Esophagus squamous epithelium (tissue), 5 donors: Measurements from ENCODE around the gene LFNG. TPM values are rescaled to one million over a fixed set of nuclear protein-coding genes. Genes with fewer than 3 reads are reported as not detected.

Experiments
- DNase-seq: peaks from one replicate; lab custom pipeline; 2025; lab: John Stamatoyannopoulos, UW
- H3K27ac ChIP-seq, 4 donors: fragments of 200-600 bp; sonication (generic); one replicate each; pipeline ENCODE4 v1.5.1; 2016 to 2019; ENCODE audit warnings: mild to moderate bottlenecking in 1 of 4
- H3K27me3 ChIP-seq, 4 donors: fragments of 200-600 bp; sonication (generic); 1 replicate in 3 of 4; 2 replicates in 1 of 4; pipeline versions ENCODE4 v1.5.1 to v1.6.0; 2017 to 2021; ENCODE audit warnings: antibody characterized with exemption in 1 of 4
- H3K36me3 ChIP-seq, 3 donors: fragments of 200-600 bp; sonication (generic); one replicate each; pipeline ENCODE4 v1.5.1; 2016 to 2019
- H3K4me1 ChIP-seq, 3 donors: fragments of 200-600 bp; sonication (generic); one replicate each; pipeline ENCODE4 v1.5.1; 2017 to 2019
- H3K4me3 ChIP-seq, 4 donors: fragments of 200-600 bp; sonication (generic); 1 replicate in 3 of 4; 2 replicates in 1 of 4; pipeline ENCODE4 v1.5.1; 2016 to 2019; ENCODE audit warnings: mild to moderate bottlenecking in 2 of 4, moderate library complexity in 1 of 4
- H3K9me3 ChIP-seq, 3 donors: fragments of 200-600 bp; sonication (generic); one replicate each; pipeline ENCODE4 v1.5.1; 2016 to 2019
- POLR2A ChIP-seq, 4 donors: fragments of 450-650 bp; IDR thresholded peaks; one replicate each; pipeline ENCODE4 v1.6.1; 2017; ENCODE audit warnings: antibody characterized with exemption in 4 of 4, mild to moderate bottlenecking in 4 of 4, moderate library complexity in 3 of 4
- WGBS, 2 donors: methylation state at CpG; one replicate each; pipeline ENCODE4 v1.1.5; 2018; 5-methylcytosine and 5-hydroxymethylcytosine counted together
- intact Hi-C: fragments of 100-400 bp; cut with DNase I; formaldehyde crosslinking; loops from one replicate; pipeline ENCODE4 v1.15.0; 2022
- total RNA-seq, 4 donors: library from RNA; depleted of rRNA; stranded (reverse); fragments of >200 nt; gene quantifications; one replicate each; pipeline ENCODE4 v1.1.0, GENCODE V29; 2016
- TF ChIP-seq, protein P1 (sequence below), 6 experiments: fragments of 450-650 bp in 4 of 6; fragments of 200-600 bp in 2 of 6; sonication (generic) in 2 of 6; IDR thresholded peaks; one replicate each; pipeline ENCODE4 v1.5.1; 2016 to 2019; ENCODE audit warnings: antibody characterized with exemption in 6 of 6, mild to moderate bottlenecking in 4 of 6, moderate library complexity in 4 of 6
- donor health status: DM: yes; HTN: yes; CAD: no.

Gene LFNG
- total RNA-seq, 4 donors from 2014 or later, result 6.1 to 17.2 (median 11.9) TPM

DNA sequence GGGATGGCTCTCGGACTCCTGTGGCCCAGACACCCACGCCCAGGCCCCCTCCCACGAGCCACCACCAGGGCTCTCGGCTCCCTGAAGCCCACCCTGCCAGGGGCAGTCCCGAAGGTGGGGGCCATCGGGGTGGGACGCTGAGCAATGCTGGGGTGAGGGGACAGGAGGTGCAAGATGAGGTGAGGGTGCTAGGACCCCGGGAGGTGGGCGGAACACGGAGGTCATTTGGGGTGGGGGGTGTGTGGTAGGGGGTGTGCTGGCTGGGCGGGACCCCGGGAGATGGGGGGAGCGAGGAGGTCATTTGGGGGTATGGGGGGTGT is 17.0 kb upstream of the LFNG start:
- H3K36me3 ChIP-seq, result no peaks in the 10 kb centered on the region
- 59 to 81% methylated on average over 3 to 6 of the region's 13 CpGs for WGBS, 2 donors
- peaks cover 0 to 42% (median 1%) of the 10 kb centered on the region in 3 donors for H3K4me1 ChIP-seq
- no peak for TF ChIP-seq POLR2A (IDR thresholded peaks at IDR 0.05)
- TF ChIP-seq, protein P1, sequence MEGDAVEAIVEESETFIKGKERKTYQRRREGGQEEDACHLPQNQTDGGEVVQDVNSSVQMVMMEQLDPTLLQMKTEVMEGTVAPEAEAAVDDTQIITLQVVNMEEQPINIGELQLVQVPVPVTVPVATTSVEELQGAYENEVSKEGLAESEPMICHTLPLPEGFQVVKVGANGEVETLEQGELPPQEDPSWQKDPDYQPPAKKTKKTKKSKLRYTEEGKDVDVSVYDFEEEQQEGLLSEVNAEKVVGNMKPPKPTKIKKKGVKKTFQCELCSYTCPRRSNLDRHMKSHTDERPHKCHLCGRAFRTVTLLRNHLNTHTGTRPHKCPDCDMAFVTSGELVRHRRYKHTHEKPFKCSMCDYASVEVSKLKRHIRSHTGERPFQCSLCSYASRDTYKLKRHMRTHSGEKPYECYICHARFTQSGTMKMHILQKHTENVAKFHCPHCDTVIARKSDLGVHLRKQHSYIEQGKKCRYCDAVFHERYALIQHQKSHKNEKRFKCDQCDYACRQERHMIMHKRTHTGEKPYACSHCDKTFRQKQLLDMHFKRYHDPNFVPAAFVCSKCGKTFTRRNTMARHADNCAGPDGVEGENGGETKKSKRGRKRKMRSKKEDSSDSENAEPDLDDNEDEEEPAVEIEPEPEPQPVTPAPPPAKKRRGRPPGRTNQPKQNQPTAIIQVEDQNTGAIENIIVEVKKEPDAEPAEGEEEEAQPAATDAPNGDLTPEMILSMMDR (IDR thresholded peaks at IDR 0.05), result no peak
- no peak overlapping the region for H3K4me3 ChIP-seq
- intact Hi-C loops, result no loop called here
- no peaks in the 10 kb centered on the region for H3K9me3 ChIP-seq
- H3K27me3 ChIP-seq, result peaks cover 0 to 86% (median 0%) of the 10 kb centered on the region in 4 donors
- no peak for DNase-seq
- H3K27ac ChIP-seq, result no peak overlapping the region

DNA sequence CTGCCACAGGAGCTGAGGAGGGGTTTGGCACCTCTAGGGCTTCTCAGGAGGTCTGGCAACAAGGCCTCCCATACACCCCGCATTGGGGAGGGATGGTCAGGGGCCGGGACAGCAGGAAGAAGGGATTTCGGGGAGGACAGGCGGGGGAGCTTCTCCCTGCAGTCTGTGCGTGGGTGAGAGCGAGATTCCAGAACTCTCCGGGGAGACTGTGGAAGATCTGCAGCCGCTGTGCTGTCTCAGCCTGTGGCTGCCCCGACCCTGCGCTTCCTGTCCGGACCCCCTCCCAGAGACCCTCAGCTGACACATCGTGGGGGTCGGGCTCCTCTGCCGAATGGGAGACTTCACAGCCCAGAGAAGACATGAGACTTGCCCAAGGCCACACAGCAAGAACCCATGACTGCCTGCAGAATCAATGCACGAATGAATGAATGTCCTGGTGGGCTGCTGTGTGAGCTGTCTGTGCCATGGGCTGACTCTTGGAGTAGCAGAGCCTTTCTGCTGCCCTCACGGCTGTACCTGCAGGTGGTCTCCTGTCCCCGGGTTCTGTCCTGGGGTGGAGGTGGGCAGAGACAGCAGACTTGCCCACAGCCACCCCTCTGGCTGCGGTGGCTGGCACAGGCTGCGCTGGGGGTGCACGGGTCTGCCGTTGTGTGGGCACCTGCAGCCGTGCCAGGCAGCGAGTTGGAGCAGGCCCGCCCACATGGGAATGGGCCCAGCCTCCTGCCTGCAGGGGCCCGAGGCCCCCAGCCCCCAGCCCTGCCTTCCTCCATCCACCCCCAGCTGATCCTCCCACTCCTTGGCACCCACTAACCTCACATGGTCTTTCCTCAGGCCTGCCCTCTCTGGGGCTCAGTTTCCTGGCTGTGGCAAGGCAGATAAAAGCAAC is 16.3 kb upstream of the LFNG start:
- intact Hi-C loops, result no loop called here
- no peak overlapping the region for H3K27ac ChIP-seq
- peaks cover 0 to 86% (median 0%) of the 10 kb centered on the region in 4 donors for H3K27me3 ChIP-seq
- peaks cover 5 to 44% (median 7%) of the 10 kb centered on the region in 3 donors for H3K4me1 ChIP-seq
- H3K4me3 ChIP-seq, result no peak overlapping the region
- no peaks in the 10 kb centered on the region for H3K36me3 ChIP-seq
- DNase-seq, result no peak
- 80% methylated on average over 12 of the region's 25 CpGs; no CpG with 5 or more reads in 1 of the 2 donors for WGBS, 2 donors
- TF ChIP-seq, protein P1 (IDR thresholded peaks at IDR 0.05), result no peak
- TF ChIP-seq POLR2A (IDR thresholded peaks at IDR 0.05), result no peak
- no peaks in the 10 kb centered on the region for H3K9me3 ChIP-seq

DNA sequence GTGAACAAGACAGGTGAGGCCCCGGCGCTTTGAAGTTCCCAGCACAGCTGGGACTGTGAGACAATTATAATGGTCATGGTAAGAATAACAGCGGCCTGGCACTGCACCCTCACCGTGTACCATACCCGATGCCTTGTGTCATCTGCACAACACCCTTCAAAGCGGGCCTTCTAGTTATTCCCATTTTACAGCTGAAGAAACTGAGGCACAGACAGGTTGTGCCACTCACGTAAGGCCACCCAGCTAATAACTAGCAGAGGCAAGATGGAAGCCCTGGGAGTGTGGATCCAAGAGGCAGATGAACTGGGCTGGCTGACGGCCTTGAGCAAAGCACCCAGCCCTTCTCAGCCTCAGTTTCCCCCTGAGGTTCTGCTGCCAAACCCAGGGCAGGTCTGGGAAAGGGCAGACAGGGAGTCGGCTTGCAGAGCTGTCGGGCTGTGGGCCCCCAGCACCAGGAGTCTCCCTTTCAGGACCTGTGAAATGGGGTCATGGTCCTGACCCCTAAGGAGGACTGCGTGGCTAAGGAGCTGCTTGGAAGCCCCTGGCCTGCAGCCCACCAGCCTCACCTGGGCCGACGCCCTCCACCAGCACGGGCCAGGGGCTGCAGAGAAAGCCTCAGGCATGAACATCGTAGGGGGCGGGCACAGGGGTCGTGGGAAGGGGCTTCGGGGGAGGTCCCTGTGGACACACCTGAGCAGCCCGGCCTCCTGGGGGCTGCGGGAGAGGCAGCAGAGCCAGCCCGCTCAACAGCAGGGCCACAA is 15.3 kb upstream of the LFNG start:
- H3K27me3 ChIP-seq, result peaks cover 0 to 87% (median 0%) of the 10 kb centered on the region in 4 donors
- H3K36me3 ChIP-seq, result no peaks in the 10 kb centered on the region
- H3K9me3 ChIP-seq, result no peaks in the 10 kb centered on the region
- no peak for DNase-seq
- no peak overlapping the region for H3K4me3 ChIP-seq
- TF ChIP-seq, protein P1 (IDR thresholded peaks at IDR 0.05), result no peak
- intact Hi-C loops, result no loop called here
- H3K4me1 ChIP-seq, result peaks cover 15 to 54% (median 17%) of the 10 kb centered on the region in 3 donors
- 62 to 75% methylated on average over 6 to 7 of the region's 21 CpGs for WGBS, 2 donors
- no peak overlapping the region for H3K27ac ChIP-seq

DNA sequence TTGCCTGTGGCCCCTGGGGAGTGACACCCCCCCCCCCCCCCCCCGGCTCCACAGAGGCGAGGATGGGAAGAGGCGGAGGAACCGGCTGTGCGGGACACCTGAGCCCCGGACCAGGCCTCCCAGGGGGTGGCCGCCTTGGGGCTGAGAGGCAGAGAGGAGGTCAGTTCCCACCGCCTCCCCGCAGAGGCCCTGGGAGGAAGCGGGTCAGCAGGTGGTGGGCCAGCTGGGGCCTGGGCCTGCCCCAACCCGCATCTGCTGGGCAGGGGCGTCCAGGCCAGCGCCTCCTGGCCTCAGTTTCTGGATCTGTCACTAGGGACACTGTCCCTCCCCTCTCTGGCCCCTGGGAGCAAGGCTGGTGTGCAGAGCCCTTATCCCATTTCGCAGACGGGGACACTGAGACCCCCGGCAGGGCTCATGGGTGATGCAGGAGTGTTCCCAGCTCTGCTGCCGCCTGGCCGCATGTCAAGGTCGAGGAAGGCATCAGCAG is 14.6 kb upstream of the LFNG start:
- intact Hi-C loops, result no loop called here
- peaks cover 20 to 60% (median 24%) of the 10 kb centered on the region in 3 donors for H3K4me1 ChIP-seq

More for the DNA sequence above, 14.6 kb upstream of the LFNG start:
- 100% methylated on average over 2 of the region's 19 CpGs for WGBS, 2 donors
- DNase-seq, result no peak
- Histone ChIP-seq H3K36me3 (no peaks in the 10 kb centered on the region), H3K9me3 (no peaks in the 10 kb centered on the region), H3K27ac (no peak overlapping the region), H3K4me3 (no peak overlapping the region), H3K27me3 (peaks cover 0 to 91% (median 0%) of the 10 kb centered on the region in 4 donors)
- TF ChIP-seq, protein P1 (IDR thresholded peaks at IDR 0.05), result no peak
- no peak for TF ChIP-seq POLR2A (IDR thresholded peaks at IDR 0.05)
